Stimulated activated CD4-positive, alpha-beta T cell treated with anti-CD3 and anti-CD28 coated beads, Interleukin-2, amount 100 ng/mL, for 24 hours (primary cell): ENCODE results near the gene EXOC3L4.
"Not testable (repeated sequence)": the region's sequence is repeated elsewhere in the genome, so short reads cannot be mapped to it uniquely, and the experiment has no call there.

Experiments used
- DNase-seq, 2 donors: peaks; one replicate each; pipeline ENCODE4 v3.0.0-alpha.2; 2020

EXOC3L4 gene

DNA sequence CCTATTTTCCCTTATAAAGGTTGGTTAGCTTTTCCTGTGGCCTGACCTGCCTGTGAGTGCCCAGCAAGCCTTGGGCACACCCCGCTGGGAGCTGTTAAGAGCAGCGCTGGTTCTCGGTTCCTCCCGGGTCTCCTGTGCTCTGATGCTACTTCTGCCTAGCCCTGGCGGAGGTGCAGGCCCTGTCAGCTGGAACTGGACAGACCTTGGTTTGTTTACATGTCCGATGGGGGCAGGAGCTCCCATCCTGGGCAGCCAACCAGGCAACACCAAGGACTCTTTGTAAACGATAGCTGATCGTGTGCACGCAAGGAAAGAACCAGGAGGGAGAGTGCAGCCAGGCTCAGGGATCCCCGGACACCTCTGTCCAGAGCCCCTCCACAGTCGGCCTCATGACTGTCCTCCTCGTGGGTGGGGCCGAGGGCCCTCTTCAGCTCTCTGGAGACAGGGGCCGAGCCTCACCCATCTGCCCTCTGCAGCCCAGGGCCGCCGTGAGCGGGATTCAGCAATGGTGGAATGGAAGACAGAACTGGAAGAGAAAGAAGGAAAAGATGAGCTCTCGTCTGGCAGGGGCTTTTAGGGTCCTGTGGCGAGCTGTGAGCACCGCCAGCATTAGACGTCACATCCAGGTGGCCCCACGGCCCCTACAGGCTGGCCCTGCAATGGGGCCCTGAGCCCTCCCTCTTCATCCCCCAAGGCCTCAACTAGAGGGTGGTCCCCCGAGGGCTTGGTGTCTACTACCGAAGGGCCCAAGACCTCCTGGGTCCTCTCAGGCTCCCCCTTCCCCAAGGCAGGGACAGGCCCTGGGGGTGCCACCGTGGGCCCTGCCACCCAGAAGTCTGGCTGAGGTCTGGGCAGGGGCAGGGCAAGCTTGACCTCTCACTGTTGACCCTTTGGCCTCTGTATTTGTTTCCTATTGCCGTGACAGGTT lies 41.1 kb downstream of the EXOC3L4 start:
- no peak for DNase-seq

- no peak for DNase-seq
These were observed 42.1 kb downstream of the EXOC3L4 start for GRCh38 chr14:103136388-103137271.

DNA sequence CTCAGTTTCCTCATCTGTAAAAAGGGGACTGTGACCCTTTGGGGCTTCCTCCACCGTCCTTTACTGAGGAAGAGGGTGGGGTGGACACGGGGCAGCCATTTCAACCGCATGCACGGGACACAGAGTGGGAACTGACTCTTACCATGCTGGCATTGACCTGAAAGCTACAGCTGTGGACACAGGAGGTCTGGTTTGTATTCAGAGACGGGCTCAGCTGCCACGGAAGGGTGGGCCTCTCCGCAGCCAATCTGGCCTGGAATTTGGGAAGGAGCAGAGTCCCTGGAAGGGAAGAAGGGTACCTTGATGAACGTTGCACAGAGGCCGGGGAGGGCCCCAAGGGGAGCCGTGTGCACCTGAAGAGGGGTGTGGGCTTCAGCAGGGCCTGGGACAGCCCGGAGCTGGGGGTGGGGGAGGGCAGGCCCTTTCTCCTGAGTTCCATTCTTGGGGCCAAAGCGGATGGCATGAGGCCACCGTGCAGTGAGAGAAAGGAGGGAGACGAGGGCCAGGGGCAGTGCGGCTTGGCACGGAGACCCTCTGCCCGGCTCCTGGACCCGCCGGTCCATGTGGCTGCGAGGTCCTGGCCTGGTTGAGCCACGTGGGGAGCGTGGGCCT lies 43.3 kb downstream of the EXOC3L4 start:
- no peak for DNase-seq

DNA sequence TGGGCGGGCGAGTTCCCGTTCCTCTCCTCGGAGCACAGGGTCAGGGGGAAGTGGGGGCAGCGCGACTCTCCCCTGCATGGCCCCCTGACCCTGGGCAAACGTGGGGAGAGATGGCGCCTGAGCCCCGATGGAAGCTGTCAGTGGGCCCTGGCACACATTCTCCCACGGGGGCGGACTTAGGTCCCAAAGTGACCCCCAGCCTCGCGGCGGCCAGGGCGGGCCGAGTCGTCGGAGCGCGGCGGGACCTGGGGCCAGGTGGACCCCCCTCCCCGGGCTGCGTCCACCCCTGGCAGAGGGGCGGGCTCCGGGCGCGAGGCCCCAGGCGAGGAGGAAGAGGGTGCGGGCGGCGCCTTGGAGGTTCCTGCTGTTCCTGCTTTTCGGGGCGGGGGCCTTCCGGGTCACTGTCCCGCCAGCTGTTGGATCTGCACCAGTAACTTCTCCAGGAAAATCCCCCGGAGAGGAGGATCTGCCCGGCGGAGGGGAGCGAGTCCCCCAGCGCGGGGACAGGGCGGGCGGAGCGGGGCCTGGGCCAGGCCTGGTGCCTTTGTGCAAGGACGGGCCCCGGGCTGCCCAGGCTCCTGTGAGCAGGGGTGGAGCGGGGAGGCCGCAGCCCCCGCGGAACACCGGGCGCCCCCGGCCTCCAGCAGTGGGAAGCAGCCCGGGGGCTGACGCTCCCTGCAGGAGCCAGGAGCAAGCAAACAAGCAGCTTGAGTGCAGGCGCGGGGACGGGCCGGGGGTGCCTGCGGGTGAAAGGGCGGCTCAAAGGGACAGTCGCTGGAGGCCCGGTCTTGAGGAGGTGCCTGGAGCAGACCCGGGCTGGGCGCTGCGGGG lies 44.0 kb downstream of the EXOC3L4 start:
- no peak for DNase-seq

GRCh38 chr14:103139132-103140025 lies 44.9 kb downstream of the EXOC3L4 start:
- no peak for DNase-seq

GRCh38 chr14:103140316-103141109 lies 46.0 kb downstream of the EXOC3L4 start:
- no peak for DNase-seq

DNA sequence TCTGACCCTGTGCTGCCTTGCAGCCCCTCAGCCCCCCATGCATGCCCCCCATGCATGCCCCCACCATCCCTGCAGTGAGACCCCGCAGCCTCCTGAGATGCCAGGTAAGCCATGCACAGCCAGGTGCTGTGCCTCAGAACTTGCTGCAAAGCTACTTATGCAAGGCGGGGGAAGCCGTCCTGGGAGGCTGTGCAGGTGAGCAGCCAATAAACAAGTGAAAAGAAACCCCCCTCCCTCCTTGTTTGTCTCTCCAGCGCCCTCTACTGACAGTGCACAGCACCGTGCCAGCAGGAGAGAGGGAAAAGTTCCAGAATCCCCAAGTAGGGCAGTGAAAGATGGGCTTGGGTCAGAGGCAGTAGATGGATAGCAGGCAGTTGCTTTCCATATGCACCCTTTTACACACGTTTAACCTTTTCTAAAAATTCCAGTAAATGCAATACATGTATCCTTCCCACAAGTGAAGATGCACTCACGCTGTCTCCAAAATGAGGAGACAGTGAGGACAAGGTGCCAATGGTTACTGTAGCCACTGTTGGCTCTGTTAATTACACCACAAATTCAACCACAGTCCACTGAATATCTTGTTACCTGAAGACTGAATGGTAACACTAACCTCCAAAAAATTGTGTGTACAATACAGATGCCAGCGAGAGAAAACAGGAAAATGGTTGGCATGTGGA lies 46.7 kb downstream of the EXOC3L4 start:
- peak; percentile 26 to 46 for DNase-seq

GRCh38 chr14:103142026-103142425 lies 47.5 kb downstream of the EXOC3L4 start:
- DNase-seq: no peak

DNA sequence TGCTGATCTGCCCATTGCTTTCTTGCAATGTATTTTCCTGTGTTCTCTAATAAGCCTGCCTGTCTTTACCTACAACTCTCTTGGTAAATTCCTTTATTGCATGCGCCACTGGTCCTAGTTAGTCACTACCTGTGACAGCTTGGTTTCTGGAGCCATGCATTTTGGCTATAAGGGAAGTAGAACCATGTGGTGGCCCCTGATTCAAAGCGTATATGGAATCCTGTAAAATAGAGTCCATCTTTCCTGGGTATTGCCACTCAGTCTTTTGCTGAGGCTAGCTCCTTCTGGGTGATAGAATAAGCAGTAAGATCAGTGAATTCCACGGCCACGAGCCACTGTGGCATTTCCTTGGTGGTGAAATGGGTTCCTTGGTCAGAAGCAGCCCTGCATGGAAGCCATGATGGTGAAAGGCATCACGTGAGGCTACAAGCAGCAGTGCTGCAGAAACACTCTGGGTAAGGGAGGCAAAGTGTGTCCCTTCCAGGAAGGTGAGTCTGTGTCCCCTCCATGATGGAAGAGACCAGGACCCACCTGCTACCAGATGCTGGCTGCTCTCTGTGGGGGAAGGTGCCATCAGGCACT lies 48.3 kb downstream of the EXOC3L4 start:
- DNase-seq: no peak

GRCh38 chr14:103143506-103143905 lies 49.0 kb downstream of the EXOC3L4 start:
- no peak for DNase-seq

GRCh38 chr14:103144085-103144484 lies 49.6 kb downstream of the EXOC3L4 start:
- no peak for DNase-seq

- no peak for DNase-seq
These were observed 51.7 kb downstream of the EXOC3L4 start for GRCh38 chr14:103146141-103146709.

DNA sequence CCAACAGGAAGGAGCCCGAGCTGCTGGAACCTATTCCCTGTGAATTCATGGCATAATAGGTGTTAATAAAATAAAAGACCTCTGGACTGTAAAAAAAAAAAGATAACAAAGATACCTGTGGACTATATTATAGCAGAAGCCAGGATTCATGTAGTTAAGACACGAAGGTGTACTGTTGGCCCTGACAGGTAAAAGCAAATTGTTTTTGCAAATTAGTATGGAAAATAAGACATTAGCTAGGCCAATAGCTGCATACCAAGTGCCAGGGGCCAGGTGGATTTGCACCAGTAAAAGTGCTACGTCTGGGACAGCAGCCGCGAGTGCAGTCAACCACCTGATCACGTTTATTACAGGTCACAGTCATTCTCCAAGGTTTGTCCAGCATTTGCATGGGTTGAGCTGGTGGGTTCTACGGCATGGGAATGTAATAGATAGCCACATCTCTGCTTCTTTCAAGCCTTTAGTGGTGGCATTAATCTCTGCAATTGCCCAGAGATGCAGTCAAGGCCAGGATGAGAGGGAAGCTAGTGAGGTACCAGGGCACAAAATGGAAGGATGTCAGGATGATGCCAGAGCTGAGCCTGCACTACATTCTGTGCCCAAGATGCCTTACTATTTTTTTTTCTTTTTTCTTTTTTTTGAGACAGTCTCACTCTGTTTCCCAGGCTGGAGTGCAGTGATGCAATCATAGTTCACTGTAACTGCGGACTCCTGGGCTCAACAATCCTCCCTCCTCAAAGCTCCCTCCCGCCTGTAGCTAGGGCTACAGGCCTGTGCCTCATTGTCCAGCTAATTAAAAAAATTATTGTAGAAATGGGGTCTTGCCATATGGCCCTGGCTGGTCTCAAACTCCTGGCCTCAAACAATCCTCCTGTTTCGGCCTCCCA lies 55.1 kb downstream of the EXOC3L4 start:
- no peak for DNase-seq

DNA sequence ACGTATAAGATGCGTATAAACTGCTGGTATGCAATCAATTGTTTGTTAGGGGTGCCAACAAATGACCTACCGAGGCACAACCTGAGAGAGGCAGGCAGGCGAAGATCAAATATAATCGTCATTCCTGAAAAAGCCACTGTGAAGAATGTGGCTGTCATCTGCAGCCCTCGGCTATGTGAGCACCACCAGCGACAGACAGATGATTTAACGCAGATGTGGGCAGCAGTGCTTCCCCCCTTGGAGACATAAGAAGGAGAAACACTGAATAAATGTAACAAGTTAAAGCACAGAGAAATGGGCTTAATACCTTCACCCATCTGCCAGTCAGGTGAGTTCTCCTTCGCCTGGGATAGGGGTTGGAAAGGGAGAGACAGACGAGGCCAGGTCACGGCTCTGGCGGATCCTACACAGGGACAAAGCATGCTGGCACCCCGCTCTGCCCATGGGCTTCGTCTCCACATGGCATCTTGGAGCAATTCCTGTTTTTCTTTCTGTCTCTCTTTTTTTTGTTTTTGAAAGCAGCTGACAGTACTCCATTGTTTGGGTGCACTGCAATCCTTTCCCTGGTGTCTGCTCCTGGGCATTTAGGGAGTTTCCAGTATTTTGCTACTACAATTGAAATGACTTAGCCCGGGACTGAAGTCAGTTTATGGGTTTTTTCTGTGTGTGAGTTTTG lies 56.9 kb downstream of the EXOC3L4 start:
- no peak for DNase-seq

- DNase-seq: no peak
These were observed 60.5 kb downstream of the EXOC3L4 start for GRCh38 chr14:103155010-103155409.

GRCh38 chr14:103155416-103155815 lies 60.9 kb downstream of the EXOC3L4 start:
- not testable (repeated sequence) for DNase-seq

DNA sequence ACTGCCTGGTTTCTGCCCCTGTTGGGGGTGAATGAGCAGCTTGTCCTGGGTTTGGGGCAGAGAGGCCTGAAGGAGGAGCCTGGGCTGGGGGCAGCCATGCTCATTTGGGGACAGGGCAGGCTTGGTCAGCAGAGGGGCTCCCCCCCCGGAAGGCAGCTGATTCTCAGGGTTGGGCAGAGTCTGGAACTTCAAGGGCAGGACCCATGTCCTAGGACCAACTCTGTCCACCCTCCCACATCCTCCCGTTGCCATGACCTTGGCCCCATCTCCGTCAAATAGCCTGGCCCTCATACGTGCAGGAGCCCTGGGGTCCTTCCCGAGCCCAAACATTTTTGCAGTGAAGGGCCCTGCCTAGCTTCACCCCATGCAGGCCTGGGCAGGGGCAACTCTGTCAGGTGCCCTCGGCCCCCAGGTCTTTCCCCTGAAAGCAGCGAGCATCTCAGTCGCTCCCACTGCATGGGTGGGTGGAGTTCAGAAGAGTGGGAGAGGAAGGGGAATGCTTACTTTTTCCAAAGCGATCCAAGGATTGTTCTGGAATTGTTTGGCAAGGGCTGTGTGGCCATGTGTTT lies 61.4 kb downstream of the EXOC3L4 start:
- DNase-seq: no peak
